ENCODE results near the gene TERT. TPM values are rescaled to one million over a fixed set of nuclear protein-coding genes. Genes with fewer than 3 reads are reported as not detected.

Gene TERT
- total RNA-seq, 1 donor from 2014 or later: 0.28 TPM

- H3K27ac Mint-ChIP-seq (ENCODE audit: unreplicated experiment): no peak overlapping the region
These were observed 67.9 kb downstream of the TERT start for GRCh38 chr5:1226839-1227581.

GRCh38 chr5:1226231-1226630 is 68.6 kb downstream of the TERT start:
- H3K4me1 Mint-ChIP-seq (ENCODE audit: unreplicated experiment): no peaks in the 10 kb centered on the region
- peaks cover 13% of the 10 kb centered on the region for H3K27me3 Mint-ChIP-seq (ENCODE audit: unreplicated experiment)
- H3K4me3 Mint-ChIP-seq (ENCODE audit: unreplicated experiment): no peak overlapping the region
- no peak for TF ChIP-seq CTCF (IDR thresholded peaks at IDR 0.05; ENCODE audit: unreplicated experiment)
- DNase-seq (ENCODE audit: low spot score): no peak
- H3K27ac Mint-ChIP-seq (ENCODE audit: unreplicated experiment): no peak overlapping the region
- H3K36me3 Mint-ChIP-seq (ENCODE audit: low read depth, unreplicated experiment): no peaks in the 10 kb centered on the region
- no peaks in the 10 kb centered on the region for H3K9me3 Mint-ChIP-seq (ENCODE audit: unreplicated experiment)

More at GRCh38 chr5:1226839-1227581, 67.9 kb downstream of the TERT start:
- Mint-ChIP-seq H3K4me1 (ENCODE audit: unreplicated experiment) (no peaks in the 10 kb centered on the region), H3K36me3 (ENCODE audit: low read depth, unreplicated experiment) (no peaks in the 10 kb centered on the region), H3K4me3 (ENCODE audit: unreplicated experiment) (no peak overlapping the region), H3K9me3 (ENCODE audit: unreplicated experiment) (no peaks in the 10 kb centered on the region), H3K27me3 (ENCODE audit: unreplicated experiment) (peaks cover 13% of the 10 kb centered on the region)
- TF ChIP-seq CTCF (IDR thresholded peaks at IDR 0.05; ENCODE audit: unreplicated experiment): no peak
- no peak for DNase-seq (ENCODE audit: low spot score)

DNA sequence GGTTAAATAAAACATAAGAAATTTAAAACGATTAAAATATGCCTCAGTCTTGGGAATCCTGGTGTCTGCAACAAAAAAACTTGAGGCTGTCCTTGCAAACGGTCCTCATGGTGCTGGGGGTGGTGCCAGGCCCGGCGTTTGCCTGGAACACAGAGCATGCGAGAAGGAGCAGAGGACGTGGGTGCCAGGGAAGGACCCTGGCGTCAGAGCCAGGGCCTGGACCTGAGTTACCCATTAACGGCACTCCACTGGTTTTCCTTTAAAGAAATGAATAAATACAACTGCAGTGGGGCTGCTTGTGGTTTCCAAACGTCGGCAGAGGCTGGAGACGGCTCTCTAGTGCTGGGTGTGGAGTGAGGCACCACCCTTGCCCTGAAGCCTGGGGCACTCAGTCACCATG is 69.8 kb downstream of the TERT start, which contains the start of gene SLC6A18:
SLC6A18 (plus strand) TSS at position 301 of the 400 bp plus-strand sequence; CDS start at position 398, 97 bp downstream.
- H3K27ac Mint-ChIP-seq (ENCODE audit: unreplicated experiment): no peak within 1 kb of the TSS
- H3K27me3 Mint-ChIP-seq (ENCODE audit: unreplicated experiment): peaks cover 14% of the 10 kb centered on the region
- no peaks in the 10 kb centered on the region for H3K36me3 Mint-ChIP-seq (ENCODE audit: low read depth, unreplicated experiment)
- TF ChIP-seq CTCF (IDR thresholded peaks at IDR 0.05; ENCODE audit: unreplicated experiment): no peak
- DNase-seq (ENCODE audit: low spot score): no peak
- H3K9me3 Mint-ChIP-seq (ENCODE audit: unreplicated experiment): no peaks in the 10 kb centered on the region
- no peaks in the 10 kb centered on the region for H3K4me1 Mint-ChIP-seq (ENCODE audit: unreplicated experiment)
- no peak within 1 kb of the TSS for H3K4me3 Mint-ChIP-seq (ENCODE audit: unreplicated experiment)

DNA sequence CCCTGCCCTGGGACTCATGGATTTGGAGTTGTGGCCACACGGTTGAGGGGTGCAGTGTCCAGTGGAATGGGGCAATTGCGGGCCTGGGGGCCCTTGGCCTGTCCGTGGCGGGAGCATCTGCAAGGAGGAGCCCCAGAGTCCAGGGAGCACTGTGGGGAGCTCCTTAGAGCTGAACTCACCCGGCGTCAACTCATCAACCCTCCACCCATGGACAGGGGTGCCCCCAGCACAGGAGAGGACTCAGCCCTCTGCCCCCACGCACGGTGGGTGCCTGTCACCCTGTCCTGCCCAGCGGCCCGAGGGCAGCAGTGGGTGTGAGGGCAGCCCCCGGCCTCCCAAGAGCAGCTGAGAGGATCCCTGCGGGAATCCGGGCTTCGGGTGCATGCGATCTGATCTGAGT is 70.2 kb downstream of the TERT start:
- H3K9me3 Mint-ChIP-seq (ENCODE audit: unreplicated experiment): no peaks in the 10 kb centered on the region
- H3K4me3 Mint-ChIP-seq (ENCODE audit: unreplicated experiment): no peak overlapping the region
- TF ChIP-seq CTCF (IDR thresholded peaks at IDR 0.05; ENCODE audit: unreplicated experiment): no peak
- no peaks in the 10 kb centered on the region for H3K4me1 Mint-ChIP-seq (ENCODE audit: unreplicated experiment)
- H3K27me3 Mint-ChIP-seq (ENCODE audit: unreplicated experiment): peaks cover 13% of the 10 kb centered on the region
- no peaks in the 10 kb centered on the region for H3K36me3 Mint-ChIP-seq (ENCODE audit: low read depth, unreplicated experiment)
- no peak overlapping the region for H3K27ac Mint-ChIP-seq (ENCODE audit: unreplicated experiment)
- DNase-seq (ENCODE audit: low spot score): no peak

DNA sequence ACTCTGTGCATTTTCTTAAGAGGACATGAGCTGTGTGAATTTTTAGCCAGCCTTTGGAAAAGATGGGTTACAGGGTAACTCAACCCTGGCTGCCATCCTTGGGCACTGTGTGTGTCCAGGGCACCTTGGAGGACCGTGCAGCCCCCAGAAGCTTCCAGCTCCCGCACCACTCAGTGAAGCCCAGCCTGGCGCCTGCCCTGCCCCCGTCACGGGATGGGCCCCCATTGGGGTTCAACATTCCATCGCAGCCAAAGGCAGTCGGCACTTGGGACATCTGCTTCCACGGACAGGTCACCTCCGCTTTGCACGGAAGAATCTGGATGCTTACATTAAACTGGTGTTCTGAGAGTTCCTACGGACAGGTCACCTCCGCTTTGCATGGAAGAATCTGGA is 71.6 kb downstream of the TERT start:
- Mint-ChIP-seq H3K4me1 (ENCODE audit: unreplicated experiment) (no peaks in the 10 kb centered on the region), H3K27me3 (ENCODE audit: unreplicated experiment) (peaks cover 9% of the 10 kb centered on the region), H3K9me3 (ENCODE audit: unreplicated experiment) (no peaks in the 10 kb centered on the region), H3K36me3 (ENCODE audit: low read depth, unreplicated experiment) (no peaks in the 10 kb centered on the region), H3K27ac (ENCODE audit: unreplicated experiment) (no peak overlapping the region), H3K4me3 (ENCODE audit: unreplicated experiment) (no peak overlapping the region)
- no peak for DNase-seq (ENCODE audit: low spot score)
- no peak for TF ChIP-seq CTCF (IDR thresholded peaks at IDR 0.05; ENCODE audit: unreplicated experiment)

Measured in endothelial cell (in vitro differentiated cells).